GM21737 (cell line): ENCODE data around the gene B9D1.

ENCODE experiments used
- ATAC-seq: cut with Tn5 transposase; IDR thresholded peaks from one replicate; pipeline ENCODE4 v1.9.1; 2021; ENCODE audit warnings: mild to moderate bottlenecking, moderate library complexity; ENCODE audit not compliant: unreplicated experiment

The B9D1 gene

GRCh38 chr17:19362277-19363113 lies at the start of gene B9D1:
Gene B9D1, minus strand, starts transcription at chr17:19362723. Its CDS starts 154 bp downstream, at chr17:19362569.
- peak; percentile 74 for ATAC-seq

GRCh38 chr17:19411631-19412030 lies 49.1 kb upstream of the B9D1 start:
- ATAC-seq = no peak

GRCh38 chr17:19410875-19411620 lies 48.5 kb upstream of the B9D1 start, which contains the start of gene RNF112:
Gene RNF112, plus strand, starts transcription at chr17:19411232. Its CDS starts 177 bp downstream, at chr17:19411409.
- ATAC-seq = no peak

GRCh38 chr17:19410091-19410490 lies 47.6 kb upstream of the B9D1 start:
- no peak for ATAC-seq

GRCh38 chr17:19409509-19409908 lies 47.0 kb upstream of the B9D1 start:
- no peak for ATAC-seq

GRCh38 chr17:19409066-19409465 lies 46.5 kb upstream of the B9D1 start:
- no peak for ATAC-seq

- ATAC-seq = no peak
These were observed 45.8 kb upstream of the B9D1 start for GRCh38 chr17:19408346-19408710.

- ATAC-seq = no peak
These were observed 45.2 kb upstream of the B9D1 start for GRCh38 chr17:19407601-19408345.

GRCh38 chr17:19405114-19405513 lies 42.6 kb upstream of the B9D1 start:
- ATAC-seq = no peak

GRCh38 chr17:19404264-19404663 lies 41.7 kb upstream of the B9D1 start:
- ATAC-seq = no peak

- ATAC-seq = no peak
These were observed 40.5 kb upstream of the B9D1 start for GRCh38 chr17:19403021-19403420.

- no peak for ATAC-seq
These were observed 39.6 kb upstream of the B9D1 start for GRCh38 chr17:19402171-19402570.

- ATAC-seq = no peak
These were observed 38.9 kb upstream of the B9D1 start for GRCh38 chr17:19401321-19402010.

GRCh38 chr17:19399750-19400450 lies 37.4 kb upstream of the B9D1 start:
- no peak for ATAC-seq

- ATAC-seq = no peak
These were observed 36.0 kb upstream of the B9D1 start for GRCh38 chr17:19398301-19399181.

GRCh38 chr17:19397556-19398041 lies 35.1 kb upstream of the B9D1 start:
- ATAC-seq = no peak

- ATAC-seq = no peak
These were observed 29.8 kb upstream of the B9D1 start for GRCh38 chr17:19392303-19392702.

GRCh38 chr17:19391432-19391831 lies 28.9 kb upstream of the B9D1 start:
- ATAC-seq = no peak

- no peak for ATAC-seq
These were observed 28.4 kb upstream of the B9D1 start for GRCh38 chr17:19390951-19391350.
